GM06990 (cell line): ENCODE data around the gene TRIM17.

Experiments
- DNase-seq: peaks from one replicate; pipeline ENCODE4 v3.0.0-alpha.2; 2011; ENCODE audit not compliant: insufficient read length; ENCODE audit errors: extremely low read depth
- H3K27me3 ChIP-seq: replicated peaks from 2 replicates; pipeline ENCODE4 v1.6.0; 2011; ENCODE audit warnings: low read length; ENCODE audit not compliant: control insufficient read depth, insufficient read depth
- H3K36me3 ChIP-seq: 2 replicates; pipeline ENCODE4 v1.5.1; 2011; ENCODE audit warnings: low read length; ENCODE audit not compliant: control insufficient read depth, insufficient read depth
- H3K4me3 ChIP-seq: replicated peaks from 2 replicates; pipeline ENCODE4 v1.5.1; 2011; ENCODE audit warnings: low read depth, mild to moderate bottlenecking, control low read depth, low read length
- CTCF ChIP-seq: IDR thresholded peaks from 2 replicates; pipeline ENCODE4 v1.5.1; 2011; ENCODE audit warnings: low read length, control low read depth, mild to moderate bottlenecking, inconsistent platforms; ENCODE audit not compliant: insufficient read depth, poor library complexity, severe bottlenecking

Gene TRIM17

DNA sequence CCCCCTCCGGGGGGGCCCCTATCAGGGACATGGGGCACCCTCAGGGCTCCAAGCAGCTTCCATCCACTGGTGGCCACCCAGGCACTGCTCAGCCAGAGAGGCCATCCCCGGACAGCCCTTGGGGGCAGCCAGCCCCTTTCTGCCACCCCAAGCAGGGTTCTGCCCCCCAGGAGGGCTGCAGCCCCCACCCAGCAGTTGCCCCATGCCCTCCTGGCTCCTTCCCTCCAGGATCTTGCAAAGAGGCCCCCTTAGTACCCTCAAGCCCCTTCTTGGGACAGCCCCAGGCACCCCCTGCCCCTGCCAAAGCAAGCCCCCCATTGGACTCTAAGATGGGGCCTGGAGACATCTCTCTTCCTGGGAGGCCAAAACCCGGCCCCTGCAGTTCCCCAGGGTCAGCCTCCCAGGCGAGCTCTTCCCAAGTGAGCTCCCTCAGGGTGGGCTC is 44.9 kb downstream of the TRIM17 start:
- Histone ChIP-seq H3K4me3 (no peak overlapping the region), H3K27me3 (no peaks in the 10 kb centered on the region; the same call in 1 of the 2 replicates), H3K36me3 (no peaks in the 10 kb centered on the region)
- no peak for DNase-seq
- no peak for TF ChIP-seq CTCF

GRCh38 chr1:228370941-228371740 is 45.5 kb downstream of the TRIM17 start:
- no peak for TF ChIP-seq CTCF
- Histone ChIP-seq H3K27me3 (no peaks in the 10 kb centered on the region; the same call in 1 of the 2 replicates), H3K36me3 (no peaks in the 10 kb centered on the region), H3K4me3 (no peak overlapping the region)
- no peak for DNase-seq

DNA sequence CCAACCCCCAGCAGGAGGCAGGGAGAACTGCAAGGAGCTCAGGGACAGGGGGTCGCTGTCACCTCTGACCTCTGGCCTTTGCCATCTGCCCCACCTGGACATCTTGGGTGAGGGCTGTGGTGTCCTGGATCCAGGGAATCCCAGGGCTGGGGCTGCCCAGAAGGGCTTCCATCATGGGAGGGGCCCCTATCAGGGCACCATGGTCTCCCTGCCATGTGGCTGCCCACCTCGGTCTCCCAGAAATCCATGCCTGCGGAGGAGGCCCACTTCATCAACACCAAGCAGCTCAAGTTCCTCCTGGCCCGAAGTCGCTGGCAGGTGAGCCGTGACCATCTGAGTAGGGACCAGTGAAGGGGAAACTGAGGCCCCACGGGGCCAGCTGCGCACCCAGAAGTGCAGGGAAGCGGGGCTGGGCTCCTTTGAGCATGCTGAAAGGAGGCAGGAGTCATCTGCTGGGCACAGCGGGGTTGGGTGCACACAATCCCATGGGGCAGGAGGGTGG is 46.2 kb downstream of the TRIM17 start:
- no peak for TF ChIP-seq CTCF
- H3K36me3 ChIP-seq = no peaks in the 10 kb centered on the region
- H3K4me3 ChIP-seq = no peak overlapping the region
- no peak for DNase-seq
- H3K27me3 ChIP-seq = no peaks in the 10 kb centered on the region; the same call in 1 of the 2 replicates

GRCh38 chr1:228369608-228370438 is 46.8 kb downstream of the TRIM17 start:
- no peak for TF ChIP-seq CTCF
- Histone ChIP-seq H3K4me3 (no peak overlapping the region), H3K36me3 (no peaks in the 10 kb centered on the region), H3K27me3 (no peaks in the 10 kb centered on the region; the same call in 1 of the 2 replicates)
- no peak for DNase-seq

GRCh38 chr1:228368801-228369607 is 47.7 kb downstream of the TRIM17 start:
- no peak for TF ChIP-seq CTCF
- Histone ChIP-seq H3K4me3 (no peak overlapping the region), H3K27me3 (no peaks in the 10 kb centered on the region; the same call in 1 of the 2 replicates), H3K36me3 (no peaks in the 10 kb centered on the region)
- no peak for DNase-seq
